Ovary (tissue), 9 donors: ENCODE data around the gene LCLAT1. TPM values are rescaled to one million over a fixed set of nuclear protein-coding genes. Genes with fewer than 3 reads are reported as not detected.
"Not testable (repeated sequence)": the region's sequence is repeated elsewhere in the genome, so short reads cannot be mapped to it uniquely, and the experiment has no call there.

Source experiments
- DNase-seq, 5 donors: peaks; one replicate each; pipeline ENCODE4 v3.0.0-alpha.2; 2019 to 2020
- H3K27ac ChIP-seq, 2 donors: fragments of 200-600 bp; one replicate each; pipeline versions ENCODE4 v1.5.1 to v1.8.0; 2019 to 2022
- H3K27me3 ChIP-seq: fragments of 200-600 bp; one replicate; pipeline ENCODE4 v1.8.0; 2022
- H3K36me3 ChIP-seq: fragments of 200-600 bp; sonication (generic); one replicate; pipeline ENCODE4 v1.5.1; 2019
- H3K4me1 ChIP-seq: one replicate; pipeline ENCODE4 v1.8.1; 2013; ENCODE audit warnings: mild to moderate bottlenecking, moderate library complexity; ENCODE audit not compliant: insufficient read depth
- H3K4me3 ChIP-seq: fragments of 200-600 bp; sonication (generic); one replicate; pipeline ENCODE4 v1.5.1; 2017
- H3K9me3 ChIP-seq, 2 donors: fragments of 200-600 bp in 1 of 2; sonication (generic) in 1 of 2; one replicate each; pipeline versions ENCODE4 v1.5.1 to v1.8.1; 2013 to 2019; ENCODE audit warnings: mild to moderate bottlenecking in 1 of 2, moderate library complexity in 1 of 2
- CTCF ChIP-seq, 3 donors: fragments of 450-650 bp in 2 of 3; fragments of 200-600 bp in 1 of 3; IDR thresholded peaks; one replicate each; pipeline versions ENCODE4 v1.5.1 to v1.8.0; 2016 to 2022; ENCODE audit warnings: antibody characterized with exemption in 3 of 3, mild to moderate bottlenecking in 1 of 3
- EP300 ChIP-seq: sonication (generic); formaldehyde crosslinking; IDR thresholded peaks from one replicate; pipeline ENCODE4 v1.6.1; 2017; ENCODE audit warnings: antibody characterized with exemption
- POLR2A ChIP-seq: fragments of 450-650 bp; IDR thresholded peaks from one replicate; pipeline ENCODE4 v1.6.1; 2017; ENCODE audit warnings: antibody characterized with exemption, mild to moderate bottlenecking, moderate library complexity
- WGBS, 3 donors: extraction: QIAGEN DNeasy Blood & Tissue Kit in 1 of 3; methylation state at CpG; one replicate each; pipeline versions ENCODE4 v1.1.5 to v1.1.7; 2013 to 2017; 5-methylcytosine and 5-hydroxymethylcytosine counted together
- intact Hi-C, 4 donors: fragments of 100-400 bp; cut with DNase I; formaldehyde crosslinking; loops; one replicate each; pipeline versions ENCODE4 v1.11.0 to v1.15.1; 2022 to 2023
- polyA plus RNA-seq, 2 donors: library from polyadenylated mRNA; stranded (reverse); fragments of 200-250 nt in 1 of 2; fragments of 350-450 nt in 1 of 2; fragmentation: Illumina TruSeq in 1 of 2; extraction: RNeasy Lipid Tissue Mini Kit (QIAGEN cat#74804) in 1 of 2; gene quantifications; one replicate each; pipeline ENCODE4 v1.2.3, GENCODE V29; 2013 to 2014
- total RNA-seq, 7 donors: library from RNA; depleted of rRNA in 2 of 7; stranded (reverse); fragments of >200 nt in 2 of 7; fragmentation: NEBNext Ultra II Directional in 3 of 7; extraction: Animal tissue kit (Norgen Biotek cat#: 25700) in 3 of 7; gene quantifications; one replicate each; pipeline versions ENCODE4 v1.1.0 to v1.2.4, GENCODE V29; 2016 to 2023
- donor health status: DM: no; HTN: no; CAD: no; lungs with moderate emphysema.
- donor health status: DM: no; HTN: no; CAD: no.
- donor health status: Bipolar disorder and iron deficiency.
- donor health status: DM: yes; HTN: yes; CAD: no.
- donor health status: DM: no; HTN: no; CAD: no.
- donor health status: DM: yes; HTN: yes; CAD: no.

The LCLAT1 gene
- total and polyA plus RNA-seq, 9 donors, result 3.2 to 26.5 (median 22.6) TPM

- TF ChIP-seq EP300, result no peak
- no peak for TF ChIP-seq POLR2A
- TF ChIP-seq CTCF (IDR thresholded peaks at IDR 0.05), result no peak
- no peak for DNase-seq
These were observed 44.2 kb downstream of the LCLAT1 start for GRCh38 chr2:30491225-30491624.

GRCh38 chr2:30492185-30492584, 45.1 kb downstream of the LCLAT1 start:
- H3K27ac ChIP-seq, result no peak overlapping the region
- WGBS, 3 donors, result 95 to 98% (median 98%) methylated on average over 1 of the region's 1 CpG
- TF ChIP-seq POLR2A (no peak), CTCF (IDR thresholded peaks at IDR 0.05) (no peak), EP300 (no peak)
- no peak overlapping the region for H3K4me3 ChIP-seq
- no peaks in the 10 kb centered on the region for H3K36me3 ChIP-seq
- H3K27me3 ChIP-seq, result no peaks in the 10 kb centered on the region
- DNase-seq, result no peak
- intact Hi-C loops, result no loop called here
- peaks cover 4% of the 10 kb centered on the region for H3K4me1 ChIP-seq
- no peaks in the 10 kb centered on the region for H3K9me3 ChIP-seq

More at GRCh38 chr2:30491225-30491624, 44.2 kb downstream of the LCLAT1 start:
- H3K4me1 ChIP-seq, result peaks cover 4% of the 10 kb centered on the region
- intact Hi-C loops, result no loop called here
- H3K36me3 ChIP-seq, result no peaks in the 10 kb centered on the region
- no peak overlapping the region for H3K4me3 ChIP-seq
- no peaks in the 10 kb centered on the region for H3K9me3 ChIP-seq
- WGBS, 3 donors, result 71 to 76% (median 75%) methylated on average over 1 of the region's 1 CpG
- H3K27ac ChIP-seq, result no peak overlapping the region
- no peaks in the 10 kb centered on the region for H3K27me3 ChIP-seq

DNA sequence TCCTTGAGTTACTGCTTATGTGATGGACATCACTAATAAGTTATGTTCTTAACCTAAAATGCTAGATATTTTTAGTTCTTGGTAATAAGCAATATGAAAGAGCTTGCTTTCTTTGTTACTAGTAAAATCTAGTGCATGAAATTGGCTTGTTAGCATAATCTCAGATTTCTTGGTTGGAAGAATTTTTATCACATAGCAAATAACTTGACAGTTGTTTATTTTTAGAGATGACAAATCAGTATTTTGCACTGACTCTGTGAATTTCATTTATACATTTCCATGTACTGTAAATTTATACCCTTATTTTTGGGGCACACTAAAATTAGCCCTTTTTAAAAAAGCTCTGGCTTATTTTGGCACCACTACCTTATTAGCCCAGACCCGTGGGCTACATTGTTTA, 45.6 kb downstream of the LCLAT1 start:
- Histone ChIP-seq H3K36me3 (no peaks in the 10 kb centered on the region), H3K27me3 (no peaks in the 10 kb centered on the region), H3K4me3 (no peak overlapping the region), H3K27ac (no peak overlapping the region), H3K4me1 (peaks cover 3% of the 10 kb centered on the region), H3K9me3 (no peaks in the 10 kb centered on the region)
- 2 to 13% (median 8%) methylated on average over 1 of the region's 1 CpG for WGBS, 3 donors
- TF ChIP-seq EP300, result no peak
- TF ChIP-seq CTCF (IDR thresholded peaks at IDR 0.05), result no peak
- TF ChIP-seq POLR2A, result no peak
- intact Hi-C loops, result no loop called here
- DNase-seq, result no peak

DNA sequence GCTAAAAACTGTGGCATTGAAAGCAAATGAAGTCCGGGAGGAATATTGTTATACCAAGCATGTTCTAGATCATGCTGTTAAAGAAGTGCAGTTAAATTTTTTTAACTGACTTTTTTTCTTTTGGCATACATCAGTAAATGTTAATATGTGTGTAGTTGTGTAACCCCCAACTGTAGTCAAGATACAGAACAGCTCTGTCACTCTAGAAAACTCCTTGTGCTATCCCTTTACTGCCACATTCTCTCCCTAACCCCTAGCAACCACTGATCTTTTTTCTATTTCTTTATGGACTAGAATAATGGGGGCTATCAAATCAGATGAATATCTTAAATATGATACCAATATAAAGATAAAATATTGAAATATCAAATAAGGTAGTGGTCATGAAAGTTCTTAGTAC, 46.4 kb downstream of the LCLAT1 start:
- 66 to 82% (median 76%) methylated on average over 1 of the region's 1 CpG for WGBS, 3 donors
- Histone ChIP-seq H3K27me3 (no peaks in the 10 kb centered on the region), H3K4me1 (peaks cover 1% of the 10 kb centered on the region), H3K4me3 (no peak overlapping the region), H3K27ac (no peak overlapping the region), H3K9me3 (no peaks in the 10 kb centered on the region), H3K36me3 (no peaks in the 10 kb centered on the region)
- TF ChIP-seq POLR2A (no peak), CTCF (IDR thresholded peaks at IDR 0.05) (no peak), EP300 (no peak)
- intact Hi-C loops, result no loop called here
- no peak for DNase-seq

DNA sequence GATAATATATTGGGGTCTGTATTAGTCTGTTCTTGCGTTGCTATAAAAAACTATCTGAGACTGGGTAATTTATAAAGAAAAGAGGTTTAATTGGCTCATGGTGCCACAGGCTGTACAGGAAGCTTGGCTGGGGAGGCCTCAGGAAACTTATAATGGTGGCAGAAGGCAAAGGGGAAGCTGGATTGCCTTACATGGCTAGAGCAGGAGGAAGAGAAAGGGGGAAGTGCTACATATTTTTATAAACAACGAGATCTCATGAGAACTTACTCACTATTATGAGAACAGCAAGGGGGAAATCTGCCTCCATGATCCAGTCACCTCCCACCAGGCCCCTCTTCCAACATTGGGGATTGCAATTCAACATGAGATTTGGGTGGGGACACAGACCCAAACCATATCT, 48.9 kb downstream of the LCLAT1 start:
- H3K9me3 ChIP-seq, DNase-seq, H3K4me3 ChIP-seq, H3K4me1 ChIP-seq, H3K27ac ChIP-seq, H3K27me3 ChIP-seq, H3K36me3 ChIP-seq, intact Hi-C loops: not testable (repeated sequence)
- WGBS, 3 donors, result 92 to 95% (median 92%) methylated on average over 2 of the region's 2 CpGs
